HG02938 (cell line): ENCODE measurements around the gene FHL2.

ENCODE experiments used
- ATAC-seq: cut with Tn5 transposase; IDR thresholded peaks from one replicate; pipeline ENCODE4 v1.9.1; 2021; ENCODE audit warnings: mild to moderate bottlenecking, moderate library complexity; ENCODE audit not compliant: unreplicated experiment

The FHL2 gene

GRCh38 chr2:105397953-105398335, 907 bp downstream of the FHL2 start:
- no peak for ATAC-seq

GRCh38 chr2:105397025-105397722, 1.7 kb downstream of the FHL2 start:
- ATAC-seq, result no peak

DNA sequence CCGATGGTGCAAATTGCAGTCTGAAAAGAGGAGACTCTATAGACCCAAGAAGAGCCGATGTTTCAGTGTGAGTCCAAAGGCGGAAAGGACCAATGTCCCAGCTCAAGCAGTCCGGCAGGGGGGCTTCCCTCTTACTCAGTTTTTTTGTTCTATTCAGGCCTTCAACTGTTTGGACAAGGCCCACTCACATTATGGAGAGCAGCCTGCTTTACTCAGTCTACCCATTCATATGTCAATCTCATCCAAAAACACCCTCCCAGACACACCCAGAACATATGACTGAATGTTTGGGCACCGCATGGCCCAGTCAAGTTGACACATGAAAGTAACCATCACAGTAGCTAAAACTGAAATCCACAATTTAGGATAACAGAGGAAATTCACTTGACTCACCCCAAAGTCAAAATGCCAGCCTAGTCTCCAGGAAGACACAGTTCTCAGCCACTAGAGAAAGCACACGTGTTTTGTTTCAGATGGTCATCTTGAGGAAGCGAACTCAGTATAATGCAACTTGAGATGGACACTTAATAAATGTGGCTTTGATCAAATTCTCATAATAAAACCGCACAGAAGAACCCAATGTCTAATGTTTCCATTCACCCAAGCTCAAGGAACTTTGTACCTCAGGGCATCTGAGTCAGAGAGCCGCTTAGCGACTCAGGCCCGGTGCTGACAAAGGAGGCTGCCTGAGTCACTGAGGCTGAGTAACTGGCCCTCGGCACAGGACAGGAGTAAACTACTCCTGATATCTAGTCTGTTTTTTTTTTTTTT, 2.4 kb downstream of the FHL2 start:
- no peak for ATAC-seq

DNA sequence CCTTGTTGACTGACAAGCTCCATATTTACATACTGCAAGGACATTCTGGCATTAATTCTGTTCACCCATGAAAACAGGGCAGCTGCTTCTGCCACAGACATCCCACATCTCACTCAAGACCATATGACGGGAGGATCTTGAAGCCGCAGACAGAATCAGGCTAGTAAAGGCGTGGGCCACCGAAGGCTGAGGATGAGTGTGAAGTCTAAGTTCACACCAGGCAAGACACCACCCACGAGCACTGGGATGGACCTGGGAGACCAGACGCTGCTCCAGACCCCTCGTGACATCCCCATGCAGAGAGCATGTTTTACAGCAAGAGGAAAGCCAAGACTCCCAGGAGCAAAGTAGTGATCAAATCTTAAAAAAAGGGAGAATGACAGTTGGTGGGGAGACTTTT, 3.2 kb downstream of the FHL2 start:
- ATAC-seq, result no peak

GRCh38 chr2:105394951-105395611, 3.8 kb downstream of the FHL2 start:
- no peak for ATAC-seq

DNA sequence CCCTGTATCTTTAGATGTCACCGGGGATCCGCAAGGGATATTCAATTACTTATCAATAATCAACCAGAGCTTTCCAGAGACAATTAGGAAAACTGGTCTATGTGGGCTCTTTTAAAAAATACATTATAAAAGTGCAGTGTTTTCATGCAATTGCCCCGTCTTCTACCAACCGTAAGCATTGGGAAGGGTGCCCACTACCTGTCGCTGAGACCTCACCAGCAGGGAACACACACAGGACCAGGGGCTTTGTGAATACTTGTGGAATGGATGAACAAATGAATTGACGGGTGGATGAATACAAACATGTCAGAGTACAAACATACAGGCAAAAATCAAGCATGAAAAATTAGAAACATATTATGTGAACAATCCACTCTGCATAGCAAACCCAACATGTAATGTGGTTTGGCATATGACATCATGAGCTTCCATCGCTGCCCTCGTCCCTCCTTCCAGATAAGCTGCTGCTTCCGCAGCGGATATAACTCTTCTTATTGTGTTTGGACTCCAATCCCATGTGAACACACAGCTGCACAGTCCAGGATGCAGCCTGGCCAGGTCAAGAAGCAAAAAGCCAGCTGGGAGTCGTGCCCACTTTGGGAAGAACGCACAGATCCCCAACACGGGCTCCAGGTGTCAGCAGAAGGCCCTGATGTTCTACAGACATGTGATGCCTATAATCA, 5.3 kb downstream of the FHL2 start:
- ATAC-seq, result no peak

DNA sequence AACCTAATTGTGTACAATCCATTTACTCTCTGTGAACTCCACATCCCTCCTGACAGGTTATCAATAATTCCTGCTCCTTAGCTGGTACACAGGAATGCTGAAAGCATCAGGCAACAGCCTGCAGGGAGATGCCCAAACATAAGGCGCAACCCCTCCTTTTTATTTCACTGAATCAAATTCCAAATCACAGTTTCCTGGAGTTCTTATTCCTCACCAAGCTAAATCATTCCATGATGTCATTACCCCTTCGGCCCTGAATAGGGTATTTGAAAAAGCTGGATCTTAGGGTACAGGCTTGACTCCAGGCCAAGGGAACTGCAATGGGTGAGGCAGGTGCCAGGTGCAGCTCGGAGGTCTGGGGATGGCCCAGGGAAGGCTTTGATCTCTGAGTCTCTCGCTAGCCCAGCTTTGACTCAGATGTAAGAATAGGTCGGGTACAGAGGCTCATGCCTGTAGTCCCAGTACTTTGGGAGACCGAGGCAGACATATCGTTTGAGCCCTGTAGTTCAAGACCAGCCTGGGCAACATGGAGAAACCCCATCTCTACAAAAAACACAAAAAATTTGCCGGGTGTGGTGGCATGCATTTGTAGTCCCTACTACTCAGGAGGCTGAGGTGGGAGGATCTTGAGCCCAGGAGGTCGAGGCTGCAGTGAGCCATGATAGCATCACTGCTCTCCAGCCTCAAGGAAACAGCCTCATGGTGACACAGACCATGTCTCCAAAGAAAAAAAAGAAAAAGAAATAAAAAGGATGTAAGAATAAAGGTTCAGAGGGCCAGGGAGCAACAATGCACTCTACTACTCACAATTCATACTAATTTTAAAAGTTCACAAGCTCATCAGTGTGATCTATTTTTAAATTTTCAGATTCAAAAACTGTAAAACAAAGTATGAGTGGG, 6.8 kb downstream of the FHL2 start:
- no peak for ATAC-seq

- no peak for ATAC-seq
Observed at GRCh38 chr2:105391058-105391627, 7.7 kb downstream of the FHL2 start.

GRCh38 chr2:105390454-105390853, 8.4 kb downstream of the FHL2 start:
- no peak for ATAC-seq

GRCh38 chr2:105388971-105389381, 9.9 kb downstream of the FHL2 start:
- ATAC-seq, result no peak

DNA sequence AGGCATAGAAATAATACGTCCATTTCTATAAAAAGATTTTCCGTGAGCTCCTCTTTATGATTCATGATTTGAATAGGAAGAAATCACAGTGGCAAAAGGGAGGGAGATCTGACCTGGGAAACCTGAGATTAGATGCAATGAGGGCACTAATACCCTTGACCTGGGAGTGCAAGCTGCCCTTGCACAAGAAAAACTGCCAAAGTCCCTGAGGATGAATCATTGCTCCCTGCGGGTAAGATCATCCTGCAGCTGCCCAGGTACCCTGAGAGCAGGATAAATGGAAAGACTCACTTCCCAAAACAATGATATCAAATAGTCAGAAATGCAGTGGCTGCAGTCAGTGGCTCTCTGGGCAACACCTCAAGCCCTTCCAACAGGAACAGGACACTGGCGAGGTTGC, 11.6 kb downstream of the FHL2 start:
- ATAC-seq, result no peak

- no peak for ATAC-seq
Observed at GRCh38 chr2:105385731-105386540, 12.9 kb downstream of the FHL2 start.

DNA sequence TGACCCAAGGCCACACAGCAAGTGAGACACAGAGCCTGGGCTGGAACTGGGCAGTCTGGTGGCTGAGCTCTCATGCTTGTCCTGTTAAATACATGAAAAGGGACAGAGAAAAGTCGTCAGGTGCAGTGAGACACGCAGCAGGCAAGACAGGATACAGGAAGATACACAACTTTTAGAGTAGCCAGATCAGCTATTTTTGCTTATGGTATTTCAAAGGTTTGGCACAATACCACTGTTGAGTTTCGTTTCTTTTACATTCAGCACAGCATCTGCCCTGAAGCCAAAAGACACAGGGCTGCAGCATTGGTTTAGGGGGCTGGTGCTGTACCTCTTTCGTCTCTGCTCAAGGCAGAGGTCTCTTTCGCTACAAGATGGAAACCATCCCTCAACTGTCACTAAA, 14.0 kb downstream of the FHL2 start:
- ATAC-seq, result no peak

DNA sequence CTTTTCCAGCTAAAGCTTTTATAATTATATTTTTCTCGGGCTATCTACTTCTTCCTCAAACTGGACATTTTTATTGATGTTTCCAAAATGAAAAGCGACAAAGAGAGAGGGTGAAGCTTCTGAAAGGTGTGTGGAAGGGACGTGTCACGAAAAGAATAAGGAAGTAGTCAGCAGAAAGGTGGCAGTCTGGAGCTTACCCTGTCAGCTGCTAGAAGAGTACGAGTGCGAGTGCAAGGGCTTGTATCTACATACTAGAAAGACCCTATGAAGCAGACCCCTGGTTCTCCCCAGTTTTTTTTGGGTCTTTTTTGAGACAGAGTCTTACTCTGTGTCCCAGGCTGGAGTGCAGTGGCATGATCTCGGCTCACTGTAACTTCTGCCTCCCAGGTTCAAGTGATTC, 14.6 kb downstream of the FHL2 start:
- ATAC-seq, result no peak

GRCh38 chr2:105383432-105384166, 15.3 kb downstream of the FHL2 start:
- no peak for ATAC-seq

- ATAC-seq, result no peak
Observed at GRCh38 chr2:105382177-105382576, 16.7 kb downstream of the FHL2 start.

DNA sequence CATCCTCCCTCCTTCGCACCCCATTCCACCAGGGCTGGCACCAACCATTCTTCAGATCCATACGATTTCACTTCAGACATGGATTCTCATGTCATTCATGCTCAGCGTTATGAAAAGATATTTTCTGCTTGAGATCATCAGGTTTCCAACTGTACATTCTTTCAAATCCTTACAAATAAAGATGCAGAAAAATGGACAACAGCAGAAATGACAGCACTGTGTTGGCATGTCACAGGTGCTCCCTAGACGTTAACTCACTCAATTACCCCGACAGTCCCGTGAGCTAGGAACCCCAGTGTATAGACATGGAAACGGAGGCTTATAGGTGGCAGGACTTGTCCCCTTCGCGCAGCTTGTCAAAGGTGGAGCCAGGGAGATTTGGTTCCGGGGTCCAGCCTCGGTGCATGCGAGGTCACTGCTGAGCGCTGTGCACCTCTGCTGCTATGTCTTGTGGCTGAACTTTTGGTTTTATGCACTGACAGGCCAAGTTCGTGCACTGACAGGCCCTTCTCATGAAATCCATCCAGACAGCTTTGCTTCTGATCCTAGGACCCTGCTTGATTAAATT, 17.7 kb downstream of the FHL2 start:
- no peak for ATAC-seq

DNA sequence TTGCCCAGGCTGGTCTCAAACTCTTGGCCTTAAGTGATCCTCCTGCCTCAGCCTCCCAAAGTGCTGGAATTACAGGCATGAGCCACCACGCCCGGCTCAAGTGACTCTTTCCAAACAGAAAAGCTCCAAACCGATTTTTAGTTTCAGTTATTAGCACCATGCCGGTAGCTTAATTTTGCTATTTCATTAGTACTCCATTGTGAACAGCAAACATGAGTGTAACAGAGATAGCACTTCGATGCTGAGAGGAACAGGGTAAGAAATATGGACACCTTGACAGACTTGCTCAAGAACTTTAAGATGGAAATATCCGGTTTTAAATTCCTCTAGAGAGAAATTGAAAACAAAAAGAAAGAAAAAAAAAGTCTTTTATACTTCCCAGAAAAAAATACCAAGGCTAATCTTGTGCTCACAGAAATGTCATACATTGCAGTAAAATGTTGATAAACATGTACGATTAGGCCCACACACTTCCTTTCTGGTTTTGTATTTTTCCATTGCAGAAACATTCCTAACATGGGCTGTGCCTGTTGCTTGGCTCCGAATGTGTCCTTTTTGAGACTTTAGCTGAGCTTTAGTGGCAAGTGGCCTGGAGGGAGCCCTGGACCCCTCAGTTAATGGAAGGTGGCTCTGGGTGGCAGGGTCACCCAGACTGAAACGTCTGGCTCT, 18.3 kb downstream of the FHL2 start:
- no peak for ATAC-seq
